Testis (tissue), 3 donors: Measurements from ENCODE around the gene TICAM2. TPM values are rescaled to one million over a fixed set of nuclear protein-coding genes. Genes with fewer than 3 reads are reported as not detected.

Source experiments
- DNase-seq: peaks from one replicate; pipeline ENCODE4 v3.0.0-alpha.2; 2019
- H3K27ac ChIP-seq, 2 donors: fragments of 200-600 bp; sonication (generic); one replicate each; pipeline ENCODE4 v1.5.1; 2019
- H3K27me3 ChIP-seq: fragments of 200-600 bp; sonication (generic); one replicate; pipeline ENCODE4 v1.5.1; 2019
- H3K36me3 ChIP-seq: fragments of 200-600 bp; sonication (generic); one replicate; pipeline ENCODE4 v1.5.1; 2017; ENCODE audit warnings: low read depth; ENCODE audit errors: missing control alignments
- H3K4me1 ChIP-seq: fragments of 200-600 bp; sonication (generic); one replicate; pipeline ENCODE4 v1.5.1; 2019
- H3K4me3 ChIP-seq, 2 donors: fragments of 200-600 bp; sonication (generic); one replicate each; pipeline ENCODE4 v1.5.1; 2017 to 2019
- H3K9me3 ChIP-seq: fragments of 200-600 bp; sonication (generic); one replicate; pipeline ENCODE4 v1.5.1; 2017
- CTCF ChIP-seq, 3 experiments: fragments of 450-650 bp in 2 of 3; fragments of 200-600 bp in 1 of 3; sonication (generic) in 1 of 3; IDR thresholded peaks; one replicate each; pipeline ENCODE4 v1.5.1; 2016 to 2019; ENCODE audit warnings: antibody characterized with exemption in 3 of 3, mild to moderate bottlenecking in 2 of 3, moderate library complexity in 1 of 3
- POLR2A ChIP-seq: fragments of 450-650 bp; IDR thresholded peaks from one replicate; pipeline ENCODE4 v1.6.1; 2017; ENCODE audit warnings: antibody characterized with exemption, mild to moderate bottlenecking, moderate library complexity
- WGBS, 2 donors: methylation state at CpG; one replicate each; pipeline ENCODE4 v1.1.5; 2018; 5-methylcytosine and 5-hydroxymethylcytosine counted together
- intact Hi-C: fragments of 100-400 bp; cut with DNase I; formaldehyde crosslinking; loops from one replicate; pipeline ENCODE4 v1.15.1; 2023; ENCODE audit warnings: low total_unique reads
- polyA plus RNA-seq: library from polyadenylated mRNA; stranded (reverse); fragments of 350-450 nt; fragmentation: Illumina TruSeq; extraction: RNeasy Lipid Tissue Mini Kit (QIAGEN cat#74804); gene quantifications from one replicate; pipeline ENCODE4 v1.2.3, GENCODE V29; 2014; ENCODE audit warnings: low read depth, low replicate concordance; ENCODE audit not compliant: insufficient read depth
- total RNA-seq, 2 donors: library from RNA; depleted of rRNA; stranded (reverse); fragments of >200 nt; gene quantifications; one replicate each; pipeline ENCODE4 v1.2.3, GENCODE V29; 2016

Gene TICAM2
- total and polyA plus RNA-seq, 3 donors from 2014 or later: 0.68 to 1.1 TPM; not detected in 1

DNA sequence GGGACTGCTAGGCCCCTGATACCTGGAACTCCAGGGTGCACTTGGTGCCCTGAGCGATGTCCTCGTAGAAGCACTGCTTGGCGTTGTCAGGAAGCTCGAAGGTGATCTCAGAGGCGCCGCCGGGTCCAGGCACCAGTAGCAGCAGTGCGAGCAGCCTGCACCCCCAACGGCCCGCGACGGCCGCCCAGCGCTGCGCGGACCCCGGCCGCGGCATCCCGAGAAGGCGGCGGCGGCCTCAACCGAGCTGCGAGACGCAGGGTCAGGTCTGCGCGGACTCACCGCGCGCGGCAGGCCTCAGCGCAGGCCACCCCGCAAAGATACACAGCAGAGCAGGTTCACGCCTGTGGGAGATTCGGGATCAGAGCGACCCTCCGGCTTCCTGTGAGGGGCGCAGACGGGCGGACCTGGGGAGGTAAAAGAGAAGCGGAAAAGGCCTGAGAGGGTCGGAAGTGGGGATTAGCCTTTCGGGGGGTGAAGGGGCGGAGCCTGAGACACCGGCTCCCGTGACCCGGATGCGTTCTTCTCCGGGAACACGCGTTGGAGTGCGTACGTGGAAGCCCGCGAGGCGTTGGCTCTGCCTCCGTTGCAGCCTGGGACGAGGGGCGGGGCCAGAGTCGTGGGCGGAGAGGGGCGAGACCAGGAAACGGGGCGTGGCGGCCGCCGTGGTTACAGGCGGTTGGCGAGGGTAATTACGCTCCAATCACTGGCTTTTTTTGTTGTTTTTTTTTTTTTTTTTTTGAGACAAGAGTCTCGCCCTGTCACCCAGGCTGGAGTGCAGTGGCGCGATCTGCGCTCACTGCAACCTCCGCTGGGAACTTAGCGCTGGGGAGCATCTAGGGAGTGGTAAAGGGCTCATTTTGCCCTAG lies 23.5 kb upstream of the TICAM2 start, which contains the start of gene TMED7:
TMED7 (minus strand) TSS at position 458 of the 866 bp plus-strand sequence; CDS start at position 214, 244 bp downstream.
- peak within 1 kb of the TSS; percentile 86 to 96 for H3K27ac ChIP-seq
- H3K36me3 ChIP-seq: no peaks in the 10 kb centered on the region
- no peaks in the 10 kb centered on the region for H3K27me3 ChIP-seq
- peaks cover 25% of the 10 kb centered on the region for H3K4me1 ChIP-seq
- peak within 1 kb of the TSS; percentile 90 to 99 for H3K4me3 ChIP-seq
- WGBS, 2 donors: 1% methylated on average over 32 to 68 of the region's 77 CpGs
- TF ChIP-seq CTCF (IDR thresholded peaks at IDR 0.05) (peak in 2 of 3 experiments; percentile 25 to 32), POLR2A (no peak)
- peak; percentile 100 for DNase-seq
- no peaks in the 10 kb centered on the region for H3K9me3 ChIP-seq
- intact Hi-C loops: no loop called here

DNA sequence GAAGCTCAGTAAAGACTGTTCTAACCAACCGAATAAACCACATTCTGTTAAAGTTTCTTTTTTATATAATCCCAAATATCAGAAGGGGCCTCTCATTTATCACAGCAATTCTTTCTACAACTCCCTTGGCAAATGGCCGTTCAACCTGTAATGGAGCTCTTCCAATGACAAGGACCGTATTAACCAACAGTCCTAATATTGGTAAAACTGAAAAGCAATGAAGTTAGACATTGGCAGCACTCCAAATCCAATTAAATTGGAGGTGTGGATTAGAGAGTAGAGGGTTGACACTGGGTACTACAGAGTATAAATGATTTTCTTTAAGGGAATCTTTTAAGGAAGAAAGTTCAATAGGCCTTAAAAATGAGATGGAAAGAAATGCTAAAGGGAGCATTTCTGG lies 22.7 kb upstream of the TICAM2 start:
- intact Hi-C loops: no loop called here
- no peak for DNase-seq
- H3K27ac ChIP-seq: peak overlapping the region; percentile 86 to 96
- H3K36me3 ChIP-seq: no peaks in the 10 kb centered on the region
- WGBS, 2 donors: 14 to 17% methylated on average over 3 of the region's 3 CpGs
- TF ChIP-seq POLR2A: no peak
- TF ChIP-seq CTCF (IDR thresholded peaks at IDR 0.05): no peak
- no peaks in the 10 kb centered on the region for H3K9me3 ChIP-seq
- H3K4me1 ChIP-seq: peaks cover 25% of the 10 kb centered on the region
- no peaks in the 10 kb centered on the region for H3K27me3 ChIP-seq
- H3K4me3 ChIP-seq: peak overlapping the region; percentile 90 to 99

GRCh38 chr5:115623658-115624057 lies 21.4 kb upstream of the TICAM2 start:
- H3K4me3 ChIP-seq: no peak overlapping the region
- no peaks in the 10 kb centered on the region for H3K27me3 ChIP-seq
- H3K27ac ChIP-seq: no peak overlapping the region
- intact Hi-C loops: no loop called here
- no peaks in the 10 kb centered on the region for H3K9me3 ChIP-seq
- TF ChIP-seq CTCF (IDR thresholded peaks at IDR 0.05) (no peak), POLR2A (no peak)
- WGBS, 2 donors: 47 to 50% methylated on average over 5 of the region's 5 CpGs
- DNase-seq: no peak
- H3K36me3 ChIP-seq: no peaks in the 10 kb centered on the region
- H3K4me1 ChIP-seq: peaks cover 25% of the 10 kb centered on the region

DNA sequence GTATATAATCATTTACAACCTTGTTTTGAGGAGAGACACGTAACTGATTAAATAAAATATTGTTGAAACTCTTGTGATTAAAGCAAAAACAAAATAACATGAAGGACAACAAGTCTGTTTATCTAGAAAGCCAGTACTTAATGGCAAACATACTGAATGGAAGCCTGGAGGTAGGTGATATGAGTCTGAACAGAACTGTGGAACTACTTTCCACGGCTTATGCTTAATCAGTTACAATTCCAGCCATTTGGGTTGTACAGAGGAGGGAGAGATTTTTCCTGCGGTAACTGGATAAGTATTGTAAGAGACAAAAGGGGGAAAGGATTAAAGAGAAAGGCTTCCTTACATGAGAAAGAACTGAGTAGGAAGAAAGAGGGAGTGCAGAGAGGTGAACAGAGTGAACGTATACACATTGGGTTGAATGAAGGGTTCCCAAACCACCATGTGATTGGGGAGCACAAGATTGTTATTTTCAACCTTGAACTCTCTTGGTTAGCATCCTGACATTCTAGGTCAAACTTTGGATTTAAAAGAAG lies 19.2 kb upstream of the TICAM2 start:
- no peak for TF ChIP-seq CTCF (IDR thresholded peaks at IDR 0.05)
- TF ChIP-seq POLR2A: no peak
- no peak for DNase-seq
- Histone ChIP-seq H3K36me3 (no peaks in the 10 kb centered on the region), H3K27me3 (no peaks in the 10 kb centered on the region), H3K9me3 (no peaks in the 10 kb centered on the region), H3K27ac (no peak overlapping the region), H3K4me1 (peaks cover 25% of the 10 kb centered on the region), H3K4me3 (no peak overlapping the region)
- 58 to 83% methylated on average over 4 of the region's 4 CpGs for WGBS, 2 donors
- intact Hi-C loops: no loop called here
